Heart left ventricle (tissue), 16 donors: ENCODE results near the gene CRYBB1. TPM values are rescaled to one million over a fixed set of nuclear protein-coding genes. Genes with fewer than 3 reads are reported as not detected.

ENCODE experiments used
- ATAC-seq, 4 donors: fragments of 200-7000 bp; cut with Tn5 transposase; one replicate each; pipeline ENCODE4 v1.9.1; 2020 to 2022; ENCODE audit warnings: moderate library complexity in 4 of 4, mild to moderate bottlenecking in 3 of 4, moderate number of reproducible peaks in 1 of 4
- DNase-seq, 5 donors: peaks; one replicate each; pipeline ENCODE4 v3.0.0-alpha.2; 2020
- H3K27ac ChIP-seq, 12 donors: fragments of 200-600 bp; sonication (generic) in 4 of 12; one replicate each; pipeline versions ENCODE4 v1.5.0 to v1.8.0; 2016 to 2022; ENCODE audit warnings: mild to moderate bottlenecking in 2 of 12
- H3K27me3 ChIP-seq, 9 donors: fragments of 200-600 bp; sonication (generic) in 2 of 9; one replicate each; pipeline versions ENCODE4 v1.5.1 to v1.8.0; 2016 to 2022; ENCODE audit warnings: mild to moderate bottlenecking in 3 of 9
- H3K36me3 ChIP-seq, 9 donors: fragments of 200-600 bp; sonication (generic) in 2 of 9; one replicate each; pipeline versions ENCODE4 v1.5.0 to v1.8.0; 2018 to 2022; ENCODE audit warnings: mild to moderate bottlenecking in 2 of 9
- H3K4me1 ChIP-seq, 12 donors: fragments of 200-600 bp; sonication (generic) in 4 of 12; one replicate each; pipeline versions ENCODE4 v1.5.0 to v1.8.0; 2016 to 2022; ENCODE audit warnings: mild to moderate bottlenecking in 3 of 12
- H3K4me3 ChIP-seq, 12 donors: fragments of 200-600 bp; sonication (generic) in 4 of 12; one replicate each; pipeline versions ENCODE4 v1.5.0 to v1.8.0; 2017 to 2022; ENCODE audit warnings: mild to moderate bottlenecking in 9 of 12, moderate library complexity in 4 of 12
- H3K9me3 ChIP-seq, 12 donors: fragments of 200-600 bp; sonication (generic) in 4 of 12; one replicate each; pipeline versions ENCODE4 v1.5.0 to v1.8.0; 2016 to 2022; ENCODE audit warnings: mild to moderate bottlenecking in 1 of 12
- CTCF ChIP-seq, 12 donors: fragments of 200-600 bp; sonication (generic) in 4 of 12; IDR thresholded peaks; one replicate each; pipeline versions ENCODE4 v1.5.0 to v1.8.0; 2018 to 2022; ENCODE audit warnings: antibody characterized with exemption in 12 of 12, mild to moderate bottlenecking in 5 of 12
- POLR2A ChIP-seq, 2 donors: fragments of 450-650 bp; IDR thresholded peaks; one replicate each; pipeline ENCODE4 v1.6.1; 2017; ENCODE audit warnings: antibody characterized with exemption in 2 of 2, mild to moderate bottlenecking in 2 of 2, moderate library complexity in 2 of 2
- WGBS, 4 donors: extraction: QIAGEN DNeasy Blood & Tissue Kit in 2 of 4; methylation state at CpG; one replicate each; pipeline versions ENCODE4 v1.1.5 to v1.1.7; 2013 to 2018; 5-methylcytosine and 5-hydroxymethylcytosine counted together
- intact Hi-C, 10 donors: fragments of 100-400 bp; cut with DNase I; formaldehyde crosslinking; loops; one replicate each; pipeline versions ENCODE4 v1.11.1 to v1.14.2; 2022
- polyA plus RNA-seq, 2 donors: library from polyadenylated mRNA; stranded (reverse); fragments of 200-250 nt; gene quantifications; one replicate each; pipeline ENCODE4 v1.2.3, GENCODE V29; 2013
- total RNA-seq, 9 donors: library from RNA; depleted of rRNA in 2 of 9; stranded (reverse); fragments of >200 nt in 2 of 9; fragmentation: NEBNext Ultra II Directional in 3 of 9; extraction: Animal tissue kit (Norgen Biotek cat#: 25700) in 3 of 9; gene quantifications; one replicate each; pipeline versions ENCODE4 v1.1.0 to v1.2.4, GENCODE V29; 2016 to 2023
- donor health status: ischemic (EF 13 %, LVEDD 7.1; RV severe dilation, severe dysfunction).
- donor health status: healthy with polysubstance abuse.
- donor health status: DM: no; HTN: yes; CAD: no.
- donor health status: DM: no; HTN: no; CAD: no.
- donor health status: ischemic (EF 25% LVEDD 6.9; RV normal size, moderate dysfunction).
- donor health status: ischemic (EF 25% LVEDD 5.7; RV mildly dilated, moderate dysfunction).
- donor health status: healthy.
- donor health status: DM: yes; HTN: yes; CAD: no.
- donor health status: ischemic (EF 35%, LVEDD 5.7; RV mildly dilated, moderate dysfunction).
- donor health status: nonischemic (EF 11% LVEDD 7.7; RV severe dilation, severe dysfunction).
- donor health status: DM: yes; HTN: yes; CAD: no.
- donor health status: PGD.
- donor health status: ischemic (EF 29% LVEDD 5.4; RV normal size, mild dysfunction).
- donor health status: nonischemic (EF 23%, LVEDD 6.1; RV moderate dilation, normal function).

CRYBB1 gene
- total and polyA plus RNA-seq, 11 donors: 0.19 to 3.2 (median 0.42) TPM; not detected in 3

- Histone ChIP-seq H3K9me3 (no peaks in the 10 kb centered on the region), H3K4me1 (peaks cover 3 to 26% (median 21%) of the 10 kb centered on the region in 12 donors), H3K27ac (no peak overlapping the region), H3K36me3 (no peaks in the 10 kb centered on the region), H3K27me3 (peaks cover 20 to 80% (median 36%) of the 10 kb centered on the region in 9 donors), H3K4me3 (peak overlapping the region in 11 of 12 donors; percentile 10 to 58 (median 24))
- intact Hi-C loops: no loop called here
- DNase-seq (peak in 1 of 5 donors; percentile 63), ATAC-seq (peak; percentile 17 to 65 (median 46))
- TF ChIP-seq POLR2A (IDR thresholded peaks at IDR 0.05): no peak
- no peak for TF ChIP-seq CTCF (IDR thresholded peaks at IDR 0.05)
- WGBS, 4 donors: 5 to 9% (median 5%) methylated on average over 16 to 27 of the region's 27 CpGs
These were observed 41.0 kb upstream of the CRYBB1 start for GRCh38 chr22:26658671-26659478.

- Histone ChIP-seq H3K9me3 (no peaks in the 10 kb centered on the region), H3K27ac (no peak overlapping the region), H3K36me3 (no peaks in the 10 kb centered on the region), H3K27me3 (peaks cover 20 to 73% (median 36%) of the 10 kb centered on the region in 9 donors), H3K4me3 (peak overlapping the region in 10 of 12 donors; percentile 10 to 58 (median 24)), H3K4me1 (peaks cover 3 to 26% (median 21%) of the 10 kb centered on the region in 12 donors)
- WGBS, 4 donors: 2 to 5% (median 4%) methylated on average over 11 of the region's 11 CpGs
- ATAC-seq (peak in 1 of 4 donors; percentile 11), DNase-seq (no peak)
- TF ChIP-seq CTCF (IDR thresholded peaks at IDR 0.05): no peak
- TF ChIP-seq POLR2A (IDR thresholded peaks at IDR 0.05): no peak
- intact Hi-C loops: no loop called here
These were observed 40.3 kb upstream of the CRYBB1 start for GRCh38 chr22:26658161-26658560.

- Histone ChIP-seq H3K27ac (no peak within 1 kb of the TSS), H3K27me3 (peaks cover 20 to 74% (median 36%) of the 10 kb centered on the region in 9 donors), H3K9me3 (no peaks in the 10 kb centered on the region), H3K36me3 (no peaks in the 10 kb centered on the region), H3K4me1 (peaks cover 3 to 26% (median 21%) of the 10 kb centered on the region in 12 donors), H3K4me3 (peak within 1 kb of the TSS in 11 of 12 donors; percentile 10 to 58 (median 26))
- DNase-seq: peak in 1 of 5 donors; percentile 71
- peak in 3 of 4 donors; percentile 26 to 46 (median 33) for ATAC-seq
- TF ChIP-seq POLR2A (IDR thresholded peaks at IDR 0.05) (no peak), CTCF (IDR thresholded peaks at IDR 0.05) (no peak)
- intact Hi-C loops: no loop called here
- 2 to 8% (median 2%) methylated on average over 31 to 62 of the region's 62 CpGs for WGBS, 4 donors
These were observed 39.3 kb upstream of the CRYBB1 start, which contains the start of gene MIAT for GRCh38 chr22:26656891-26657851. TSS of gene MIAT (plus strand) at chr22:26657588.
